PC-9 (cell line): ENCODE measurements around the gene KCNK15. TPM values are rescaled to one million over a fixed set of nuclear protein-coding genes. Genes with fewer than 3 reads are reported as not detected.

Source experiments
- BruUV-seq: library from RNA; stranded (reverse); fragments of 400-500 nt; replicated peaks from 2 replicates; lab custom pipeline; 2021; lab: Mats Ljungman, UMichigan
- CTCF ChIA-PET: fragments of 300-600 bp; sonication (Branson Sonifier 250); formaldehyde crosslinking; loops from one replicate; lab custom pipeline; 2022; ENCODE audit warnings: antibody characterized with exemption; lab: Charles Lee
- POLR2A ChIA-PET: fragments of 300-600 bp; sonication (Branson Sonifier 250); formaldehyde crosslinking; loops from one replicate; lab custom pipeline; 2022; ENCODE audit warnings: antibody characterized with exemption; ENCODE audit not compliant: unreplicated experiment; lab: Charles Lee
- DNase-seq, 2 experiments: peaks; one replicate each; pipeline versions ENCODE4 v3.0.0 to v3.0.0-alpha.2; 2015 to 2022; ENCODE audit warnings: mixed read lengths in 1 of 2
- H2AFZ ChIP-seq: fragments of 200-600 bp; sonication (generic); 2 replicates; pipeline ENCODE4 v1.8.1; 2017; ENCODE audit warnings: antibody characterized with exemption
- H3F3A ChIP-seq: fragments of 200-600 bp; sonication (generic); 2 replicates; pipeline ENCODE4 v1.8.1; 2017; ENCODE audit warnings: antibody characterized with exemption, mild to moderate bottlenecking, low read depth; ENCODE audit not compliant: insufficient read depth
- H3K27ac ChIP-seq: fragments of 200-600 bp; sonication (generic); 2 replicates; pipeline ENCODE4 v1.6.1; 2016; ENCODE audit warnings: mixed run types
- H3K27me3 ChIP-seq: fragments of 200-600 bp; sonication (generic); 2 replicates; pipeline ENCODE4 v1.6.1; 2016; ENCODE audit warnings: low read depth, mixed run types; ENCODE audit not compliant: insufficient read depth
- H3K36me3 ChIP-seq: fragments of 200-600 bp; sonication (generic); 2 replicates; pipeline ENCODE4 v1.6.1; 2016; ENCODE audit warnings: low read depth, mixed run types
- H3K4me1 ChIP-seq: fragments of 200-600 bp; sonication (generic); replicated peaks from 2 replicates; pipeline ENCODE4 v1.6.1; 2016; ENCODE audit warnings: mixed run types; ENCODE audit not compliant: insufficient read depth
- H3K4me2 ChIP-seq: fragments of 200-600 bp; sonication (generic); 2 replicates; pipeline ENCODE4 v1.6.1; 2017; ENCODE audit warnings: mixed run types
- H3K4me3 ChIP-seq: fragments of 200-600 bp; sonication (generic); 2 replicates; pipeline ENCODE4 v1.6.1; 2016; ENCODE audit warnings: mixed run types
- H3K79me2 ChIP-seq: fragments of 200-600 bp; sonication (generic); 2 replicates; pipeline ENCODE4 v1.6.1; 2017; ENCODE audit warnings: low read depth, mixed run types
- H3K9me2 ChIP-seq: fragments of 200-600 bp; sonication (generic); 2 replicates; pipeline ENCODE4 v1.8.1; 2017; ENCODE audit warnings: mild to moderate bottlenecking; ENCODE audit not compliant: insufficient read depth
- H3K9me3 ChIP-seq: fragments of 200-600 bp; sonication (generic); 2 replicates; pipeline ENCODE4 v1.8.1; 2016; ENCODE audit warnings: low read depth; ENCODE audit not compliant: insufficient read depth
- H4K20me1 ChIP-seq: fragments of 200-600 bp; sonication (generic); 2 replicates; pipeline ENCODE4 v1.8.1; 2017; ENCODE audit not compliant: insufficient read depth
- CTCF ChIP-seq: fragments of 200-600 bp; sonication (generic); conservative IDR thresholded peaks from 2 replicates; pipeline ENCODE4 v1.6.1; 2017; ENCODE audit warnings: mixed run types, antibody characterized with exemption, mild to moderate bottlenecking, moderate library complexity
- EZH2 ChIP-seq: fragments of 200-600 bp; sonication (generic); IDR thresholded peaks from 2 replicates; pipeline ENCODE4 v1.8.0; 2017; ENCODE audit warnings: antibody characterized with exemption, low read depth
- intact Hi-C: fragments of 100-400 bp; cut with micrococcal nuclease; formaldehyde crosslinking; loops from one replicate; pipeline ENCODE4 v1.10.0; 2022; ENCODE audit not compliant: unreplicated experiment
- total RNA-seq: library from RNA; stranded (reverse); gene quantifications from 2 replicates; pipeline ENCODE4 v1.2.3, GENCODE V29; 2021

Gene KCNK15
- total RNA-seq, 1 experiment from 2014 or later: 0.26 TPM

DNA sequence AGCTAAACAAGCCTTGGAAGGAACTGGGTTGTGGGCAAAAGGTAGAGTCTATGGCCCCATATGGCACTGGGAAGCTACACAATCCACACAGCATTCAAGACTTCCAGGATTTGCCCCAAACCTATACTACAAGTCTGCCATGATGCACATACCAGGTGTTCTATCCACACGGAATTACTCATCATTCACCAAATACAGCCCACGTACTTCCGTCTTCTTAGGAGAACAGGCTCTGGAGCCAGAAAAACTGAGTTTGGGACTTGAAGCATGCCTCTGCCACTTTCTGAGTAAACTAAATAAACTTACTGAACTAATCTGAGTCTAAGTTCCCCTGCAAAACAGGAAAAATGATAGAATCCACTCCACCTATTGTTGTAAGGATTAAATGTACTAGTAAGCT lies 36.1 kb downstream of the KCNK15 start:
- H3K9me3 ChIP-seq: no peaks in the 10 kb centered on the region
- DNase-seq: no peak
- H3K4me3 ChIP-seq: no peak overlapping the region
- intact Hi-C loops: no loop called here
- H3K79me2 ChIP-seq: no peaks in the 10 kb centered on the region
- H3K4me2 ChIP-seq: no peak overlapping the region
- ChIA-PET POLR2A (no interaction called here), CTCF (no interaction called here)
- H2AFZ ChIP-seq: no peak overlapping the region
- H3K36me3 ChIP-seq: no peaks in the 10 kb centered on the region
- H3K27me3 ChIP-seq: peaks cover 45% of the 10 kb centered on the region
- TF ChIP-seq CTCF (no peak), EZH2 (no peak)
- H3K4me1 ChIP-seq: no peaks in the 10 kb centered on the region
- H3K27ac ChIP-seq: no peak overlapping the region
- no TSS peak for BruUV-seq
- H4K20me1 ChIP-seq: no peaks in the 10 kb centered on the region; the same call in 1 of the 2 replicates
- H3K9me2 ChIP-seq: no peaks in the 10 kb centered on the region
- no peaks in the 10 kb centered on the region for H3F3A ChIP-seq

DNA sequence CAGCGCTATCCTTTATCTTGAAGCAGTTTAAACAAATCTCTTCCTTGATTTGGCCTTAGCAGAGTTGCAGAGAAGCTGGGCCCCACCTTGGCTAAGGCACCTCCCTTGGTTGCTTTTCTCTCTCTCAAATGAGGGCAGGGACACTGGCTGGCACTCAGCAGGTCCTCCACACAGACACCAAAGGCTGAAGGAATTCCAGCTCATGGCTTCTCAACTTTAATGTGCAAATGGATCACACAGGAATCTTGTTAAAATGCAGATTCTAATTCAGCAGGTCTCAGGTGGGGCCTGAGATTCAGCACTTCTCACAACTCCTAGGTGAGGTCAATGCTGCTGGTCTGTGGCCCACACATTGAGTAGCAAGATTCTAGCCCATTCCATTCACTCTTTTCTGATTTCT lies 39.0 kb downstream of the KCNK15 start:
- H3K4me1 ChIP-seq: no peaks in the 10 kb centered on the region
- CTCF ChIA-PET: no interaction called here
- H3F3A ChIP-seq: no peaks in the 10 kb centered on the region
- BruUV-seq: no TSS peak
- H3K79me2 ChIP-seq: no peaks in the 10 kb centered on the region
- no peak for TF ChIP-seq CTCF
- no peak for TF ChIP-seq EZH2
- no peak overlapping the region for H3K4me3 ChIP-seq
- no peaks in the 10 kb centered on the region for H3K36me3 ChIP-seq
- POLR2A ChIA-PET: no interaction called here
- no peak overlapping the region for H3K27ac ChIP-seq
- no peak overlapping the region for H2AFZ ChIP-seq
- peaks cover 71% of the 10 kb centered on the region for H3K27me3 ChIP-seq
- H3K9me3 ChIP-seq: no peaks in the 10 kb centered on the region
- intact Hi-C loops: no loop called here
- no peak overlapping the region for H3K4me2 ChIP-seq
- no peak for DNase-seq
- no peaks in the 10 kb centered on the region for H4K20me1 ChIP-seq
- no peaks in the 10 kb centered on the region for H3K9me2 ChIP-seq

GRCh38 chr20:44785768-44786167 lies 40.1 kb downstream of the KCNK15 start:
- ChIA-PET CTCF (no interaction called here), POLR2A (interaction anchor here (0.6 kb wide), 1 partner anchor 1430 kb away, joined by 15 read pairs; no protein-coding TSS in a partner anchor)
- H3F3A ChIP-seq: no peaks in the 10 kb centered on the region
- no TSS peak for BruUV-seq
- H3K4me2 ChIP-seq: no peak overlapping the region
- TF ChIP-seq EZH2: no peak
- TF ChIP-seq CTCF: no peak
- no peak overlapping the region for H3K4me3 ChIP-seq
- no peaks in the 10 kb centered on the region for H3K9me3 ChIP-seq
- H3K27ac ChIP-seq: no peak overlapping the region
- H3K79me2 ChIP-seq: no peaks in the 10 kb centered on the region
- no peaks in the 10 kb centered on the region for H3K9me2 ChIP-seq
- no peaks in the 10 kb centered on the region for H3K36me3 ChIP-seq
- no peak overlapping the region for H2AFZ ChIP-seq
- peaks cover 82% of the 10 kb centered on the region for H3K27me3 ChIP-seq
- no peaks in the 10 kb centered on the region for H4K20me1 ChIP-seq
- intact Hi-C loops: no loop called here
- H3K4me1 ChIP-seq: no peaks in the 10 kb centered on the region
- DNase-seq: no peak
